ENCODE data around the gene DDX10. TPM values are rescaled to one million over a fixed set of nuclear protein-coding genes. Genes with fewer than 3 reads are reported as not detected.

Gene DDX10
- total RNA-seq, 1 experiment from 2014 or later = 48.3 TPM

DNA sequence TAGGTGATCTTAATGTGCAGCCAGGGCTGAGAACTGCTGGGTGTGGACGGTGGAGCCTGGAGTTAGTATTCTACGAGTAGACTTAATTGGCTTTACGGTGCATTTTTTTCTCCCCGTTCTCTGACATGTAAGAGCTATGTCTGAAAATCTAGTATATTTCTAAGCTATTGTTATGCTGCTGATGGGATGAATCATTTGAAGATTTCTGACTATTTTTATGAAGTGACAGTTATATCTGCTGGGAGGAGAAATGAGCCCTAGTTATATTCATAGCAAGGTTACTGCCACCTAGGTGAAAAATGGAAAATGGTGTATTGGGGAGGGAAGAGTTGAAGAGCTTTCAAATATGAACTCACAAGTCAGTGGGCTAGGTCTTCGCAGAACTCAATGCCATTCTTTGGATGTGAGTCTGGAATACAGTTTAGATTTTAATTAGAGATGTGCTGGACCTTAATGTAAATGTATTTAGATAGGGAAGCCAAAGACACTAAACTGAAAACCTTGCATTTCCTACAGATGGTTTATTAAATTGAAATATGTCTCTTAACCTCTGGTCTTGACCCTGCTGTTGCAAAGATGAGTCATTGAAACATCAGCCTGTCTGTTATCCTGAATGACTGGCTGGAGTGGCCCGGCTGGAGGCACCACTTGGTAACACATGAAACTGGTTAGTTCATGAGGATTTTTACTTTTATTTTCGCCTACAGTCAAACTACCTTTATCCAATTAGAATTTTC is 293.7 kb downstream of the DDX10 start:
- Histone ChIP-seq H2BK5ac (ENCODE audit: insufficient read length, low read length) (no peak overlapping the region), H2BK12ac (ENCODE audit: insufficient read length, low read depth, low read length) (no peak overlapping the region), H4K20me1 (ENCODE audit: control insufficient read depth, insufficient read depth, insufficient read length) (no peaks in the 10 kb centered on the region), H2BK15ac (ENCODE audit: low read depth, low read length) (no peak overlapping the region), H3K23me2 (ENCODE audit: insufficient read length, low read depth, low read length, poor library complexity, severe bottlenecking) (no peaks in the 10 kb centered on the region), H3K18ac (ENCODE audit: insufficient read length, low read depth, low read length) (no peak overlapping the region), H3K79me1 (ENCODE audit: insufficient read depth, low read depth, low read length, poor library complexity, severe bottlenecking) (no peaks in the 10 kb centered on the region), H3K4me1 (ENCODE audit: insufficient read depth, low read length) (peaks cover 5% of the 10 kb centered on the region; the same call in 1 of the 2 replicates), H3K4ac (ENCODE audit: low read depth, low read length) (no peak overlapping the region), H3K56ac (ENCODE audit: insufficient read length, low read depth, low read length) (no peak overlapping the region), H3K9me3 (ENCODE audit: control insufficient read depth, low read depth, low read length) (no peaks in the 10 kb centered on the region), H2BK120ac (ENCODE audit: low read depth, low read length, poor library complexity, severe bottlenecking) (no peak overlapping the region), H4K5ac (ENCODE audit: insufficient read length, low read depth, low read length) (no peak overlapping the region), H3K79me2 (ENCODE audit: insufficient read depth, low read length) (no peaks in the 10 kb centered on the region), H2BK20ac (ENCODE audit: low read depth, low read length, poor library complexity, severe bottlenecking) (no peak overlapping the region), H3K27ac (ENCODE audit: insufficient read length, low read depth, low read length) (no peak overlapping the region), H4K91ac (ENCODE audit: insufficient read length, low read depth, low read length) (no peak overlapping the region), H2AFZ (ENCODE audit: low read length) (no peak overlapping the region), H3T11ph (ENCODE audit: low read length) (no peak overlapping the region), H3K23ac (ENCODE audit: insufficient read length, low read depth, low read length) (no peak overlapping the region), H3K4me2 (ENCODE audit: insufficient read depth, insufficient read length, low read length) (no peak overlapping the region), H3K14ac (ENCODE audit: insufficient read depth, low read length) (no peak overlapping the region), H3K27me3 (ENCODE audit: insufficient read depth, low read length) (no peaks in the 10 kb centered on the region), H2AK5ac (ENCODE audit: insufficient read length, low read length) (no peak overlapping the region), H4K8ac (replicated peaks; ENCODE audit: insufficient read length, low read depth, low read length) (no peak overlapping the region), H3K9ac (ENCODE audit: extremely low read depth, insufficient read length, low read length) (no peak overlapping the region)
- TF ChIP-seq, protein P1, sequence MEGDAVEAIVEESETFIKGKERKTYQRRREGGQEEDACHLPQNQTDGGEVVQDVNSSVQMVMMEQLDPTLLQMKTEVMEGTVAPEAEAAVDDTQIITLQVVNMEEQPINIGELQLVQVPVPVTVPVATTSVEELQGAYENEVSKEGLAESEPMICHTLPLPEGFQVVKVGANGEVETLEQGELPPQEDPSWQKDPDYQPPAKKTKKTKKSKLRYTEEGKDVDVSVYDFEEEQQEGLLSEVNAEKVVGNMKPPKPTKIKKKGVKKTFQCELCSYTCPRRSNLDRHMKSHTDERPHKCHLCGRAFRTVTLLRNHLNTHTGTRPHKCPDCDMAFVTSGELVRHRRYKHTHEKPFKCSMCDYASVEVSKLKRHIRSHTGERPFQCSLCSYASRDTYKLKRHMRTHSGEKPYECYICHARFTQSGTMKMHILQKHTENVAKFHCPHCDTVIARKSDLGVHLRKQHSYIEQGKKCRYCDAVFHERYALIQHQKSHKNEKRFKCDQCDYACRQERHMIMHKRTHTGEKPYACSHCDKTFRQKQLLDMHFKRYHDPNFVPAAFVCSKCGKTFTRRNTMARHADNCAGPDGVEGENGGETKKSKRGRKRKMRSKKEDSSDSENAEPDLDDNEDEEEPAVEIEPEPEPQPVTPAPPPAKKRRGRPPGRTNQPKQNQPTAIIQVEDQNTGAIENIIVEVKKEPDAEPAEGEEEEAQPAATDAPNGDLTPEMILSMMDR (conservative IDR thresholded peaks at IDR 0.05) = no peak
- no peaks in the 10 kb centered on the region; a peak in 1 of 5 replicates for H3K9me3 Mint-ChIP-seq
- H3K27ac Mint-ChIP-seq = peak overlapping the region in 2 of 3 experiments; percentile 24 to 62; a peak in 3 of 7 replicates
- no peaks in the 10 kb centered on the region for H3K36me3 Mint-ChIP-seq (ENCODE audit: insufficient read depth in 1 of 3, low read depth in 3 of 3)
- no CpG with 5 or more reads among the region's 7 CpGs for WGBS (ENCODE audit: extremely low coverage, insufficient read length, low lambda C conversion rate)
- no peak for DNase-seq
- no peaks in the 10 kb centered on the region for H3K27me3 Mint-ChIP-seq (ENCODE audit: low read depth)
- no peak overlapping the region for H3K4me3 Mint-ChIP-seq
- peaks cover 26 to 37% of the 10 kb centered on the region in 2 experiments for H3K4me1 Mint-ChIP-seq
